K562 (cell line): Measurements from ENCODE around the gene TNK2.

Source experiments
- BRCA1 ChIP-seq, 2 experiments: fragments of 450-650 bp in 1 of 2; sonication (generic) in 1 of 2; formaldehyde crosslinking in 1 of 2; IDR thresholded peaks; 2 replicates each; pipeline versions ENCODE4 v1.5.0 to v1.6.1; 2017 to 2020; ENCODE audit warnings: mild to moderate bottlenecking in 1 of 2, missing genetic modification reagents in 1 of 2
- EP300 ChIP-seq: IDR thresholded peaks from 2 replicates; pipeline ENCODE4 v1.6.1; 2012; ENCODE audit warnings: low read length, improper control_type of control experiment
- PHB2 ChIP-seq: fragments of 450-650 bp; IDR thresholded peaks from 2 replicates; pipeline ENCODE4 v1.6.1; 2017; ENCODE audit warnings: low read depth
- POLR2A ChIP-seq: fragments of 450-650 bp; conservative IDR thresholded peaks from 2 replicates; pipeline ENCODE4 v1.6.1; 2016
- POLR2AphosphoS5 ChIP-seq: IDR thresholded peaks from 2 replicates; pipeline ENCODE4 v1.6.1; 2011; ENCODE audit warnings: mild to moderate bottlenecking, low read depth, low read length, moderate library complexity; ENCODE audit not compliant: control insufficient read depth, insufficient read depth
- RFX5 ChIP-seq: IDR thresholded peaks from 2 replicates; pipeline ENCODE4 v1.6.1; 2011; ENCODE audit warnings: low read depth, mild to moderate bottlenecking, improper control_type of control experiment, low read length
- SREBF2 ChIP-seq: sonication (generic); formaldehyde crosslinking; IDR thresholded peaks from 2 replicates; pipeline ENCODE4 v1.4.0; 2020; ENCODE audit warnings: mild to moderate bottlenecking, missing genetic modification reagents
- ZNF57 ChIP-seq: fragments of 450-650 bp; formaldehyde crosslinking; IDR thresholded peaks from 2 replicates; pipeline ENCODE4 v1.4.0; 2020; ENCODE audit warnings: mild to moderate bottlenecking, moderate library complexity
- ZNF830 ChIP-seq: fragments of 250-450 bp; sonication (Bioruptor Pico); IDR thresholded peaks from 2 replicates; pipeline ENCODE4 v1.5.0; 2021; ENCODE audit warnings: mild to moderate bottlenecking

- TF ChIP-seq ZNF57 (CRISPR knock-in tag), result no peak
- TF ChIP-seq POLR2AphosphoS5, result no peak
- no peak for TF ChIP-seq RFX5
- TF ChIP-seq EP300, result no peak
- no peak for TF ChIP-seq POLR2A
- no peak for TF ChIP-seq SREBF2
- no peak for TF ChIP-seq BRCA1 (IDR thresholded peaks at IDR 0.05)
- no peak for TF ChIP-seq BRCA1 (CRISPR knock-in tag; IDR thresholded peaks at IDR 0.05)
- no peak for TF ChIP-seq ZNF830 (CRISPR knock-in tag)
- TF ChIP-seq PHB2, result no peak
These were observed 25.2 kb downstream of the TNK2 start for GRCh38 chr3:195883160-195883559.
